ENCODE data around the gene SRPK2.

DNA sequence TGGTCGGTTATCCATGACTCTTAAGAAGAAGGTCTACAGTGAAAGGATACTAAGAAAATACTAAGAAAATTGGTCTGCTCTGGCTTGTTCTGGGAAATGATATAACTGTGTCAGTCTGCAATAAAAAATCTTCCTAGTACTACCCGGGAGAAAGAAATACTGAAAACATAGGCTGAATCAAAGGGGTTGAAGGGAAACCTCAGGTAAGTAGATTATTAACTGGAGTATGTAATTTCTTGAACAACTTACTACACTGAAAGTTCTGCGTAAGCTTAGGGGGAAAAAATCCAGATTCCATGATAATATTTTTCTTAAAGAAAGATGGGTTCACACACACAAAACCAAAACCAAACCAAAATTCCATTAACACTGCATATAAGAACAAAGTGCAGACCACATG, 231.4 kb downstream of the SRPK2 start:
- TF ChIP-seq, protein P1, sequence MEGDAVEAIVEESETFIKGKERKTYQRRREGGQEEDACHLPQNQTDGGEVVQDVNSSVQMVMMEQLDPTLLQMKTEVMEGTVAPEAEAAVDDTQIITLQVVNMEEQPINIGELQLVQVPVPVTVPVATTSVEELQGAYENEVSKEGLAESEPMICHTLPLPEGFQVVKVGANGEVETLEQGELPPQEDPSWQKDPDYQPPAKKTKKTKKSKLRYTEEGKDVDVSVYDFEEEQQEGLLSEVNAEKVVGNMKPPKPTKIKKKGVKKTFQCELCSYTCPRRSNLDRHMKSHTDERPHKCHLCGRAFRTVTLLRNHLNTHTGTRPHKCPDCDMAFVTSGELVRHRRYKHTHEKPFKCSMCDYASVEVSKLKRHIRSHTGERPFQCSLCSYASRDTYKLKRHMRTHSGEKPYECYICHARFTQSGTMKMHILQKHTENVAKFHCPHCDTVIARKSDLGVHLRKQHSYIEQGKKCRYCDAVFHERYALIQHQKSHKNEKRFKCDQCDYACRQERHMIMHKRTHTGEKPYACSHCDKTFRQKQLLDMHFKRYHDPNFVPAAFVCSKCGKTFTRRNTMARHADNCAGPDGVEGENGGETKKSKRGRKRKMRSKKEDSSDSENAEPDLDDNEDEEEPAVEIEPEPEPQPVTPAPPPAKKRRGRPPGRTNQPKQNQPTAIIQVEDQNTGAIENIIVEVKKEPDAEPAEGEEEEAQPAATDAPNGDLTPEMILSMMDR (IDR thresholded peaks at IDR 0.05): no peak
- TF ChIP-seq POLR2AphosphoS5 (IDR thresholded peaks at IDR 0.05) (no peak), POLR2A (IDR thresholded peaks at IDR 0.05) (no peak)

All from breast epithelium (tissue), 3 donors.